Tibial artery (tissue), 4 donors: ENCODE measurements around the gene PRR3.

Experiments
- DNase-seq, 2 donors: peaks; one replicate each; pipeline ENCODE4 v3.0.0-alpha.2; 2019
- H3K27ac ChIP-seq, 2 donors: fragments of 200-600 bp; sonication (generic) in 1 of 2; 1 replicate in 1 of 2; 2 replicates in 1 of 2; pipeline ENCODE4 v1.5.1; 2018 to 2019; ENCODE audit warnings: mild to moderate bottlenecking in 1 of 2
- H3K27me3 ChIP-seq, 2 donors: fragments of 200-600 bp; sonication (generic) in 1 of 2; one replicate each; pipeline versions ENCODE4 v1.5.1 to v1.6.0; 2016 to 2019
- H3K36me3 ChIP-seq, 3 donors: fragments of 200-600 bp; sonication (generic) in 2 of 3; one replicate each; pipeline ENCODE4 v1.5.1; 2016 to 2019; ENCODE audit warnings: mild to moderate bottlenecking in 2 of 3
- H3K4me1 ChIP-seq, 4 donors: fragments of 200-600 bp; sonication (generic) in 2 of 4; 1 replicate in 3 of 4; 2 replicates in 1 of 4; pipeline ENCODE4 v1.5.1; 2016 to 2019
- H3K4me3 ChIP-seq, 2 donors: fragments of 200-600 bp; sonication (generic) in 1 of 2; 1 replicate in 1 of 2; 2 replicates in 1 of 2; pipeline ENCODE4 v1.5.1; 2018 to 2019; ENCODE audit warnings: mild to moderate bottlenecking in 2 of 2
- H3K9me3 ChIP-seq, 3 donors: fragments of 200-600 bp; sonication (generic) in 1 of 3; one replicate each; pipeline ENCODE4 v1.5.1; 2016 to 2019
- intact Hi-C: fragments of 100-400 bp; cut with DNase I; formaldehyde crosslinking; loops from one replicate; pipeline ENCODE4 v1.15.0; 2023; ENCODE audit warnings: low total_unique reads
- TF ChIP-seq, protein P1 (sequence below), 2 experiments: fragments of 200-600 bp in 1 of 2; fragments of 450-650 bp in 1 of 2; IDR thresholded peaks; one replicate each; pipeline ENCODE4 v1.5.1; 2017 to 2019; ENCODE audit warnings: antibody characterized with exemption in 2 of 2, mild to moderate bottlenecking in 1 of 2, moderate library complexity in 1 of 2

PRR3 gene

DNA sequence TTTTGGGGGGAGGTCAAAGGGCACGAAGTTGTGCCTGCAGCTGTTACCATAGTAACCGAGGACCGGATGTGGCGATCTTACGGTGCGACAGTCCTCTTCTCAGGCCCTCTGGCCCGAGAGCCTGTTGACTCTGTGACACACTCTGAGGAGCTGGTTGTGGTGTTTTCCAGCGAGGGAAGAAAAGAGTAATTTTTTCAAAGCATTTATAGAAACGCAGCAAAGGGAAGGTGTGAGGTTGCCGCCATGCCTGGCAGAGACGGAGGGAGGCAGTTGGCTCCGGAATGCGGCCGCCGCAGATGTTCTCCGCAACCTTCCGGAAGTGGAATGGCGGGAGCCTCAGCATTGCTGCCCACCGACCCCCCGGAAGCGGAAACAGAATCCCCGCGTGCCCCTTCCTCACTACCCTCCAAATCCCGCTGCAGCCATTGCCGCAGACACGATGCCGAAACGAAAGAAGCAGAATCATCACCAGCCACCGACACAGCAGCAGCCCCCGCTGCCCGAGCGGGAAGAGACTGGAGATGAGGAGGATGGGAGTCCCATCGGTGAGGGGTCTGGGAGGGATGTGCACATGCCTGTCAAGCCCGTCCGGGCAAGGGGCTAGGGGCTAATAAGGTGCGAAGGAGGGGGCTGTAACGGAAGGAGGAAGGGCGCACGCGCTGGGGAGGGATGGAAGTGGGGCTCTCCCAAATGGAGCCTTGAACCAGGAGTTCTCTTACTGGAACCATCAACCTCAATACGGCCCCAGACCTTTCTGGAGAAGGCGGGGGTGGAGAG lies at the start of gene PRR3:
Gene PRR3, plus strand, starts transcription at position 390 of the 777 bp plus-strand sequence. Its CDS starts 50 bp downstream, at position 440.
- DNase-seq: peak; percentile 94 to 95
- intact Hi-C loops: loop anchor here (5.0 kb wide), 1 partner anchor 60 kb away; the partner anchor contains the start of genes MRPS18B and PPP1R10
- peak within 1 kb of the TSS; percentile 98 to 100 for H3K27ac ChIP-seq
- H3K9me3 ChIP-seq: no peaks in the 10 kb centered on the region
- H3K4me3 ChIP-seq: peak within 1 kb of the TSS; percentile 85
- TF ChIP-seq, protein P1, sequence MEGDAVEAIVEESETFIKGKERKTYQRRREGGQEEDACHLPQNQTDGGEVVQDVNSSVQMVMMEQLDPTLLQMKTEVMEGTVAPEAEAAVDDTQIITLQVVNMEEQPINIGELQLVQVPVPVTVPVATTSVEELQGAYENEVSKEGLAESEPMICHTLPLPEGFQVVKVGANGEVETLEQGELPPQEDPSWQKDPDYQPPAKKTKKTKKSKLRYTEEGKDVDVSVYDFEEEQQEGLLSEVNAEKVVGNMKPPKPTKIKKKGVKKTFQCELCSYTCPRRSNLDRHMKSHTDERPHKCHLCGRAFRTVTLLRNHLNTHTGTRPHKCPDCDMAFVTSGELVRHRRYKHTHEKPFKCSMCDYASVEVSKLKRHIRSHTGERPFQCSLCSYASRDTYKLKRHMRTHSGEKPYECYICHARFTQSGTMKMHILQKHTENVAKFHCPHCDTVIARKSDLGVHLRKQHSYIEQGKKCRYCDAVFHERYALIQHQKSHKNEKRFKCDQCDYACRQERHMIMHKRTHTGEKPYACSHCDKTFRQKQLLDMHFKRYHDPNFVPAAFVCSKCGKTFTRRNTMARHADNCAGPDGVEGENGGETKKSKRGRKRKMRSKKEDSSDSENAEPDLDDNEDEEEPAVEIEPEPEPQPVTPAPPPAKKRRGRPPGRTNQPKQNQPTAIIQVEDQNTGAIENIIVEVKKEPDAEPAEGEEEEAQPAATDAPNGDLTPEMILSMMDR (IDR thresholded peaks at IDR 0.05): no peak
- peaks cover 0 to 28% (median 18%) of the 10 kb centered on the region in 4 donors for H3K4me1 ChIP-seq
- peaks cover 12 to 32% (median 23%) of the 10 kb centered on the region in 3 donors for H3K36me3 ChIP-seq
- no peaks in the 10 kb centered on the region for H3K27me3 ChIP-seq

DNA sequence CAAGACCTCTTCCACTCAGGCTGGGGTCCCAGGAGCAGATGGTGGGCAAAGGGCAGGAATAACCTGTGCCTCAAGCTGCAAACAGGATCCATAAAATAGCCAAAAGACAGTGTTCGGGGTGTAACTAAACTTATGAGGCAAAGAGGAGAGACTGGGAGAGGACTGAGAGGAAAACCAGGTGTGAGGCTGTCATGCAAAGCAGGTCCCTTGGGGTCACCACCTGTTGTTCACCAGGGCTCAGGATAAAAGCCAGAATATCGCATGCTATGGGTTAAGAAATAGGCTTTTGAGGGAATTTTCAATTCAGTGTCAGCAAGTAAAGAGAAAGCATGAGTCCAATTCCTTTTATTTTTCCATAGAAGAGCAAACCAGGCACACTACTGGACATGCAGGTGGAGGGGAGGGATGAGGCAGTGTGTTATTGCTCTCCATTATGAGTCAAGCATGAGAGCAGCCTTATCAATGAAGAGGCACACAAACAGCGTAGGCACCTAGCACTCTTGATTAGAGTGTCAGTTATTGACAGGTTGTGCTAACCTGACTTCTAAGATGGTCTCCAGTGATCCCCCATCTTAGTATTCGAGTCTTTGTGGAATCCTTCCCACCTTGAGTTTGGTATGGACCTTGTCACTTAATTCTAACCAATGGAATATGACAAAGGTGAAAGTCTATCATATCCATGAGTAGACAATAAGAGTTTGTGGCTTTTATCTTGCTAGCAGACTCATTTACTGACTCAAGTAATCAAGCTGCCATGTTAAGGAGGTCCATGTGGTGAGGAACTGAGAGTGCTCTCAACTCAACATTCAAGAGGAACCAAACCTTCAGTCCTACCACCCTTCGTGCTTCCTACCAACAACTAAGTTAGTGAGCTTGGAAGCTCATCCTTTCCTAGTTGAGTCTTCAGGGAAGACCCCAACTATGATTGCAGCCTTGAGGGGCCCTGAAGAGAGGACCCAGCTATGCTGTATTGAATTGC lies 49.0 kb upstream of the PRR3 start:
- Histone ChIP-seq H3K27me3 (peaks cover 0 to 5% of the 10 kb centered on the region in 2 donors), H3K27ac (no peak overlapping the region), H3K9me3 (no peaks in the 10 kb centered on the region), H3K36me3 (no peaks in the 10 kb centered on the region), H3K4me1 (no peaks in the 10 kb centered on the region), H3K4me3 (no peak overlapping the region)
- intact Hi-C loops: no loop called here
- no peak for DNase-seq
- TF ChIP-seq, protein P1 (IDR thresholded peaks at IDR 0.05): no peak

DNA sequence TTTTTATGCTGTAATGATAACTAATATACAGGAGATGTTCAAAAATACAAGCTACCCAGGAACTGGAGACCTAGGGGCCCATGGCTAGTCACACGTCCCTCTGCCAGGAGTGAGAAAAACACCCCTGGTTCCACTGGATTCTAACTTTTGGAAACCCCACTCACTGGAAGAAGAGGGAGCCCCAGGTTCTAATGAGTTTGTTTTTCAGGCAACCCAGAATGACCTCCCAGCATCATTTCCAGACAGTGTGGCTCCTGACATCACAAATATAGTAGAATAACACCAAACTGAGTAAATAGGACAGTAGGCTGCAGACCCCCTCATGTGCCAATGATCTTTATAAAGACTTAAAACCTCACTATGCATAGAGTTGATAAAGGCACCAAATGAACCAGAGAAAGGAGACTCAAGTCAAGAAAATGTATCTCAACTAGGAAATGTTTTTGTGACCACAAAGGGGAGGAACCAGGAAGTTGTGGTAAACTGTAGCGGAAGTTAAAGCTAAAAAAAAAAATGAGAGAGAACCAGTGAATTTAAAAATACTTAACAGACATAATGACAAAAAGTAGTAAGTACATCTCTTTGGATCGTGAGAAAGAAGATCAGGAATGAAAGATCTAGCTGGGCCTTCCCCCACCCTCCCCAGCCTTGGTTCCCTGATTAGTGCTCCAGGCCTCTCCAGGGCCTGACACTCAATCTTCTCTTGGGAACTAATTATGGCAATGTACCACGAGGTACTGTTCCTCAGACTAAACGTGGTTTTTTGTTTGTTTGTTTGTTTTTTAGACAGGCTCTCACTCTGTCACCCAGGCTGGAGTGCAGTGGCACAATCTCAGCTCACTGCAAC lies 48.0 kb upstream of the PRR3 start:
- H3K27me3 ChIP-seq: peaks cover 0 to 5% of the 10 kb centered on the region in 2 donors
- intact Hi-C loops: no loop called here
- H3K4me3 ChIP-seq: no peak overlapping the region
- no peak overlapping the region for H3K27ac ChIP-seq
- DNase-seq: no peak
- H3K9me3 ChIP-seq: no peaks in the 10 kb centered on the region
- H3K36me3 ChIP-seq: no peaks in the 10 kb centered on the region
- no peaks in the 10 kb centered on the region for H3K4me1 ChIP-seq
- TF ChIP-seq, protein P1 (IDR thresholded peaks at IDR 0.05): no peak

GRCh38 chr6:30510419-30511168 lies 46.5 kb upstream of the PRR3 start:
- H3K27ac ChIP-seq: no peak overlapping the region

More at GRCh38 chr6:30510419-30511168, 46.5 kb upstream of the PRR3 start:
- intact Hi-C loops: no loop called here
- H3K4me3 ChIP-seq: no peak overlapping the region
- TF ChIP-seq, protein P1 (IDR thresholded peaks at IDR 0.05): no peak
- H3K9me3 ChIP-seq: no peaks in the 10 kb centered on the region
- DNase-seq: no peak
- H3K4me1 ChIP-seq: no peaks in the 10 kb centered on the region
- H3K27me3 ChIP-seq: peaks cover 0 to 5% of the 10 kb centered on the region in 2 donors
- no peaks in the 10 kb centered on the region for H3K36me3 ChIP-seq
